ENCODE results near the gene P2RX3.
"Not testable (repeated sequence)": the region's sequence is repeated elsewhere in the genome, so short reads cannot be mapped to it uniquely, and the experiment has no call there.

P2RX3 gene

DNA sequence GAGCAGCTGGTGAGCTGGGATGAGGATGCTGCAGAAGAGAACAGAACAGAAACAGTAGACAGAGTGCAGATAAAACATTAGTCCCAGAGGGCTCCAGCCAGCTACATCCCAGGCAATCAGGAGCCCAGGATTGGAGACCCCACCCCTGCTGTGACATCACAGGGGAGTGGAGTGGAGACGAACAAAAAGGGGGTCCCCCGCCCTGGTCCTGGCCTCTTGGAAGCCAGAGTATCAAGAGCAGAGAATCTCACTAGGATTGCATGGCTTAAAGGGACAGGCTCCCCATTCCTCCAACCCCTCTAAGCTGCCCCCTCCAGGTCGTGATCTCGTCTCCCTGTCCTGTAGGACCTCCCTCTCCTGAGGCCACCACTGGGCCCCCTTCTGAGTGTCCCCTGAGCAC, at the start of gene P2RX3:
TSS of gene P2RX3 (plus strand) at position 211 of the 400 bp plus-strand sequence. CDS start 199 bp downstream, outside the sequence.
- DNase-seq: no peak

DNA sequence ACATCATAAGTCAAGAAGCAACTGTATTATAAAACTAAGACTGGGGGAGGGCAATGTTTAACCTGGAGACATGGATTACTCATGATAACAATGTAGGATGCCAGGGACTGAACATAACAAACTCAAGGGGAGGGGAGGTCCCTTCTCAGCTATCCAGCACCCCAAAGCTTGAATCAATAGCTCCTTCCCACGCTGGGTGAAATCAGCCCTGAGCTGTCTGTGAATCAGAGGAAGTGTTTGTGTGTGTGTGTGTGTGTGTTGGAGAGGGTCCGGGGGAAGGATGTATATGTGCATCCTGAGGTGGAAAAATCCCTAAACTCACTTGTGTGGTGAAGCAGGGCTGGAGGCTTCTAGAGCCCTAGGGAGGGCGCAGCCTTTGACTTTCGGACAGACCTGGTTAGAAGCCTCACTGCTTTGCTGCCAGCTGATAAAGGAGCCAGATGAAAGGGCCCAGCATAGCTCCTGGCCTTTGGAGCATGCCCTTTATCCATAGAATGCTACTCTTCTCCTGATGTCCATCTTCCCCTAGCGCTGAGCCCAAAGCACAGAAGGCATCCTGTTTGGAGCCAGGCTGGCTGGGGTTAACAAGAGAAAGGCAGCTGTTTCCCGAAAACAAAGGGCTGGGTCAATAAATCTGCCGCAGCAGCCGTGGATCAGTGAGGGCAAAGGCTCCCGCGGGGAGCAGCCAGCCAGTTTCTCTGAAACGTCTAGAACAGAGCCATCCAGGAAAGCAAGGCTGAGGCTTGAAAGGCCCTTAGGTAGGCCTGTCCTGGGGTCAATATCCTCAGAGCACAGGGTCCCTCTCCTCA, 49.2 kb upstream of the P2RX3 start:
- no peak for DNase-seq

DNA sequence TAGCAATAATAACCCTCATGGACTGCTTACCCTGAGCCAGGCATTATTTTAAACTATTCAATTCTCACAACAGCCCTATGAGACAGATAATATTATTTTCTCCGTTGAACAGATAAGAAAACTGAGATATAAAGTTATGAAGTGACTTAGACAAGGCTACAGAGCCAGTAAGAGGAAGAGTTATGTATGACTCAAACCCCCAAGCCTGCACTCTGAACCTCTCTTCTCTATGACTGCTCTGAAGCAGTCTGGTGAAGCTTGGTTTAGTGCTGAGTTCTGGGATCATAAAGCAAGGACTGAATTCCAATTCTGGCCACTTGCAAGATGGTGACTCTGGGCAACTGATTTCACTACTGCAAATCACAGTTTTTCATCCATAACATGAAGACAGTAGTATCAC, 47.9 kb upstream of the P2RX3 start:
- DNase-seq: no peak

DNA sequence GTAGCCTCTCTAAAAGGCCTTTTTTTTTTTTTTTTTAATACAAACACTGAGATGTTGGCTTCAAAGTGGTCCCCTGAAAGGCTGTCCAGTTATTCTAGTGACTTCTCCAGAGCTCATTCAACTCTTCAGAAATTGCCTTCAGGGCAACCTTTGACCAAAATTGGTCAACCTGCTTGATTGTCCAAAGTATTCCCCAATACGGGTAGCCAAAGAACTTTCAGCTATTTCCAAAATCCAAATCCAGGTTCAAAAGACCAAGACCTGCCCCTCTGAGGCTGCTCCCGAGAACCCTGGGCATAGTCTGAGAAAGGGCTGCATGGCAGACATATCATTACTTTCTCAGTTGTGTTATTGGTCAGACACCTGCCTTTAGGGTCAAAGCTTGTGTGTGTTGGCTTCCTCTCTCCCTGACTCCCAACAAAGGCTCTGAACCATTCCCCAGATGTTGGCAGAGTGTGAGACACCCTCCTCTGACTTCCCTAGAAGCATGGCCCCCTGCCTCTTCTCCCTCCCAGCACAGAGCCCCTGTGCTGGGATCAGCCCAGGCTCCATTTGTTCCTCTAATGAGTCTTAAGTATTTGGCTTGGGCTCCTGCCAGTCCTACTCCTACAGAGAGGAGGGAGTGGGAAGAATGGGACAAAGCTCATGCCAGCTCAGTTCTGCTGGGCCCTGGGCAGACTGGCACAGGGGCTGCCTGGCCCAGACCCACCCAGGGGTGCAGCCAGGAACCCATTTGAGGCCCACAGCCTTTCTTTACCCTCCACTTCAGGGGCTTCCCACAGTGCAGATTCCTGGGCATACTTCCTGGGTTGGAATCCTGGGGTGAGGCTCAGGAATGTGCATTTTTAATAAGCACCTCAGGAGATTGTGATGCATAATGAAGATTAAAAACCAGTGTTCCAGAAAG, 43.7 kb upstream of the P2RX3 start:
- no peak for DNase-seq

DNA sequence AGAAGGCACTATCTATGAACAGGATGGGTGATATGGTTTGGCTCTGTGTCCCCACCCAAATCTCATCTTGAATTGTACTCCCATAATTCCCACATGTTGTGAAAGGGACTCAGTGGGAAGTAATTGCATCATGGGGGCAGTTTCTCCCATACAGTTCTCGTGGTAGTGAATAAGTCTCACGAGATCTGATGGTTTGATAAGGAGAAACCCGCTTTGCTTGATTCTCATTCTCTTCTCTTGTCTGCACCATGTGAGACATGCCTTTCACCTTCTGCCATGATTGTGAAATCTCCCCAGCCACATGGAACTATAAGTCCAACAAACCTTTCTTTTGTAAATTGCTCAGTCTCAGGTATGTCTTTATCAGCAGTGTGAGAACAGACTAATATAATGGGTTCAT, 41.9 kb upstream of the P2RX3 start:
- not testable (repeated sequence) for DNase-seq

DNA sequence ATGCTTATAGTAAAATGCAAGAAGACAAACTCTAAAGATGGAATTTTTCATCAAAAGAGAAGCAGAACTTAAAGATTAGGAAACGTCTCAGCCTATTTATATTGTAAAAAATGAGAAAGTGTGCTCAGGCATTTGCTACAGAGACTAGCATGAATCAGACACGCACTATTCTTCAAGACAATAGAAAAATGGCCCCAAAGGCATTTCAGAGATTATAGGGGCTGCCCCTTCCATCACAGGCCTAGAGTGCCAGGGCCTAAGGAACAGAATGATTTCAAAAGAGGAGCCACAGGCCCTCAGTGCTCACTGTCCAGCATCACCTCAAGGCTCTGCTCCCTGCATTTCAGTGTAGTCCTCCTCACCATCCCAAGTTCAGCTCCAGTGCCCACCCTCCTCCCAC, 40.9 kb upstream of the P2RX3 start:
- no peak for DNase-seq

DNA sequence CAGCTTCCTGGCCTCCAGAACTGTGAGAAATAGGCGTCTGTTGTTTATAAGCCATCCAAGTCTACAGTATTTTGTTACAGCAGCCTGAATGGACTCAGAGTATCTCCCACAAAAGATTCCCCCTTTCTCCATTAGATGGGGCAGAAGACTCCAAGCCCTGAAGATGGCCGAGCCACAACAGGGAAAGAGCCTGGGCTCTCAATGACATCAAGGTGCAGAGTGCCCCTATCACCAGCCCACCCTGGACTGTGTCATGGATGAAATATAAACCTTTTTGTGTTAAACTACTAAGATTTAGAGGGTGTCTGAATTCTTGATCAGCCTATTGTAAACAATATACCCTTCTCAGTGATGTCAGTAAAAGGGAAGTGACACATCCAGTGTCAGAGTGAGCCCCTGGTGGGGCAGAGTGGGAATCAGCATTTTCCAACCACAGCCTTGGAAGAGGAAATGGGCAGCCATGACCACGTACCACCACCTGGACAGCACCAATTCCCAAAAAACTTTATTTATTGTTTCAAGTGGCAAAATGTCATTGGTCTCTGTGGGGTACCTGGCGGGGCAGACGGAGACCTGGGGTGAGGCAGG, 38.9 kb upstream of the P2RX3 start:
- no peak for DNase-seq

DNA sequence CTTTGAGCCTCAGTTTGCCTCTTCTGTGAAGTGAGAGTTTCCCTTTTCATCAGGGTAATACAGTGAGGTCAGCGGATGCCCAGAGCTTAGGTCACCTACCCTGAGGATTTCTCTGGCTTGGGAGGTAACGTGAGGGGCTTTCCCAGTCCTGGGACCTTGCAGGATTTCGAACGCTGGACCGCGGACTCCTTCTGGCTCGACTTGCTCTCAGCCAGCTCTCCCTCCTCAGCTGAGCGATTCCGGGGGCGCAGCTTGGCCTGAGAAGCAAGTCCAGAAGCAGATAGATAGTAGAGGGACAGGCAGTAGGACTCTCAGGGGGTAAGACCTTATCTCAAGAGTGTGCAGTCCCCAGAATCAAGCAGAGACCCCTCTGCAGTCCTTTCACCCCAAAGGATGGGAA, 37.4 kb upstream of the P2RX3 start:
- DNase-seq: no peak

DNA sequence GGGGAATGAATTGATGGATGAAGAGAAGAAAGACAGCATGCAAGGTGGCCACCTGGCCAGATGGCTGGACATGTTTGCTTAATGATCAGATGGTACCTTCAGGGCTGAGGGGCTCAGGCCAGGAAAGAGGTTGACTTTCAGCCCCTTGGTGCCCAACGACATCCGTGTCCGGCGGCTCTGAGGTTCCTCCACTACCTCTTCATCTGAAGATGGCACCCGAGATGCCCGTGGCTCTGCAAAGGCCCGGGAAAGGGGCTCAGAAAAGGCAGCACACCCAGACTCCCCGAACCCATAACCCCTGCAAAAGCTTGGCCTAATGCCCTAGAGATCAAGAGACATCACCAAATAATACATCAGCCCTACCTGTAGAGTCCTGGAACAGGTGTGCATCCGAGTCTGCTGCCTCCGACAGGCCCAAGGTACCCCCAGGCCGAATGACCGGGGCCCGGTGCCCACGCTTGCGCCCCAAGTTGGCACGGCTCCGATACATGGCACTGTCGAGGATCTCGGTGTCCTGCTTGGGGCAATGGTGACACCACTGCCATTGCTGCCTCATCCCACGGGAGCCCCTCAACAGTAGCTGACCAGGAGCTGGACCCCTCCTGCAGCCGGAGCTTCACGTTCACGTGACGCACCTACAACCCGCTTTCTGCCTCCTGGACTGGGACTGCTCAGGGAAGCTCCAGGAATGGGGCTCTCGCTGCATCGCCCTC, 36.3 kb upstream of the P2RX3 start:
- no peak for DNase-seq

DNA sequence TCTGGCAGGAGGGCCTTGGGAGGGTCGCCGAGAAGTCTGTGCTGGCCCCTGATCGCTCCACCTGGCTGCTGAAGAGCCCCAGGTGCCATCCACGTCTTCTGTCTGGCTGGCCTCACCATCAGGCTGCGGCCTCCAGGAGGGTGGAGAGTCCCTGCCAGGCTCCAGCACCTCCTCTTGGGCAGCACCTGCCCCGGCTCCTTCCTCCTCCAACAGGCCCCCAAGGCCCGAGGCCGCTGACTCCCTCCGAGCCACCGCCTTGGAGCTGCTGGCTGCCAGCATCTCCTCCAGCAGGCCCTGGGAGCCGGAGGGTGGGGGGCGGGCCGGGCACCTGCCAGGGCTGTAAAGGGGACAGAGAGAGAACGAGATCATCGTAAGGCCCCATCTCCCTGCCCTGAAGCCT, 35.7 kb upstream of the P2RX3 start:
- DNase-seq: no peak

DNA sequence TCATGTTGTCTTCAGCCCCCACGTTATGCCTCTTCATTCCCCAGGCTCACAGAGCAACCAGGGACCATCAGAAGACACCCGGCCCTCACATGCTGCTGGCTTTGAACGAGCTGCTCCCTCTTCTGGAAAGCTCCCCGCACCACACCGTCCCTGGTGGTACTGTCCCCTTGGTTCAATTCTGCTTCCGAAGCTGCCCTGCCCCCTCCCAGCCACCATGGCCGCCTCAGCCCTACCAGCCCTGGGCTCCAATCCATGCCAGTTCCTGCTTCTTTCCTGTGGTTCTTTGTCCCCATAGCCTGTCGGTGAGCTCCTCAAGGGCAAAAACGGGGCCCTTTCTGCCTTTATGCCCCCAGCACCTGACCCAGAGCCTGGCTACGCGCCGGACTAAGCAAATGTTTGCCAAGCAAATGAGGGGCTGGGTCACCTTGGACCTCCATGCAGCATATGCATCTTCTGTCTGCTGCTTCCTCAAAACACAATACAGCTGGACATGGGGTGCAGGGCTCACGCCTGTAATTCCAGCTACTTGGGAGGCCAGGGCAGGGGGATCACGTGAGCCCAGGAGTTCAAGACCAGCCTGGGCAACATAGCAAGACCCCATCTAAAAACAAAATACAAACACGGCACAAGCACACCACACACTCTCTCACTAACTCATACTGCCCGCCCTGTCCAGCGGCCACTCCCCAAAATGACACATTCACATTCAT, 34.7 kb upstream of the P2RX3 start:
- no peak for DNase-seq

DNA sequence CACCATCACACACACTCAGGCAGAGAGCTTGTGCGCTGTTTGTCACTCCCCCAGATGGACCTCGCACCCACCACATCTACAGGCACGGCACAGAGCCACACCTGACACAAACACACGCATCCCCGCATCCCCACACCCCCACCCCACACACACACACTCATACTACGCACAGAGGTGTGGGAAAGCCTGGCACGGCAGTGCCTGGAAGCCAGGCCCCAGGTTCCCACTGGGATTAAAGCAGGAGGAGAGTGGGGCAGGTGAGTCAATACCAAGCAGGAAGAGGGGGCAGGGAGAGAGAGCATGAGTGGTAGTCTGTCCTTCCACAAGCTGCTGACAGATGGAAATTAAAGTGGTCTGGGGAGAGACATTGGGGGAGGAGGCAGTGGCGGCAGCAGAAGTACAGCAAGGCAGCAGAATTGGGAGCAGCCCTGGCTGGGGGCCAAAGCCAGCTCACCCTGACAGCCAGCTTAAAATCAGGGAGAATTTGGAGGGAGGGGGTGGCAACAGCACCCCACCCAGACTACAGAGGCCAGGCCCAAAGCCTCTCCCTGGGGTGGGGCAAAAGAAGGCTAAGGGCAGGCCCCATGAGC, 34.1 kb upstream of the P2RX3 start:
- no peak for DNase-seq

DNA sequence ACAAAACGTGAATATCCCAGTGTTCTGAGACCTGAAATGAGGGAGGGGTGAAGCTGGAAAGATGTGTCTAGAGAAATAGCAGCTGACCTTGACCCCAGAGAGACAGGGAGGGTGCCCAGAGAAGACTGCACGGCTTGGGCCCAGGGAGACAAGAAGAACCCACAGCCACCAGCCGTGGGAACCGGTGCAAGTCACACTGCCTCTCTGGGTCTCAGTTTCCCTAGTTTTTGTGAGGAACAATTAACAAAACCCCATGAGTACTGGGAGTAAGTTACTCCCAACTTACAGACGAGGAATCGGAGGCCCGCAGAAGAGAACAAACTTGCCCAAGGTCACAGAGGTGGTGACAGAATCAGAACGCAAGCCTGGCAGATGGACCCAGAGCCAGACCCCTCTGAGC, 32.6 kb upstream of the P2RX3 start:
- DNase-seq: no peak

DNA sequence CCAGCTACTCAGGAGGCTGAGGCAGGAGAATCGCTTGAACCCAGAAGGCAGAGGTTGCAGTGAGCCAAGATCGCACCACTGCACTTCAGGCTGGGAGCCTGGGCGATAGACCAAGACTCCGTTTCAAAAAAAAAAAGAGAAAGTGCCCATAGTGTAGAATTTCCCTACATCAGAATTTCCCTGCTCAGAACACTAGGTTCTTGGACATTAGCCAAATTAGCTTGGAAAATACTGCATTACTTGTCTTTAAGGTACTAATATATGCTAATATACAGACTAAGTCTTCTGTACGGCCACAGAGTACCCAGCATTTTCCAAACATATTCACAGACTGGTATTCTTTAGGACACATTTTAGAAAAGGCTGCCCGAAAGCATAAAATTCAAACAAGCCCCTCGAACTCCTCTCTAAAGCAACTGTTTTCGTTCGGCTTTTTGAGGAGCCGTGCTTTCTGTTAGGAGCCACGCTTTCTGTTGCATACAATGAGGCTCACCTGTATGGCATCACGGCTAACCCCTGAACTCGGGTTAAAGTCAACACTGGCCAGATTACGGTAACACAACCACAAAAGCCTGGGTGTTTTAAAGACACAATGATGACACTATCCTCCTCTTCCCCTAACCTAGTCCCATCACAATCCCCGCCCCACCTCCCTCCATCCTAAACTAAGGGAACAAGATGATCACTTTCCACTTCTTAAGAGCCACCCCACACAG, 31.8 kb upstream of the P2RX3 start:
- no peak for DNase-seq

DNA sequence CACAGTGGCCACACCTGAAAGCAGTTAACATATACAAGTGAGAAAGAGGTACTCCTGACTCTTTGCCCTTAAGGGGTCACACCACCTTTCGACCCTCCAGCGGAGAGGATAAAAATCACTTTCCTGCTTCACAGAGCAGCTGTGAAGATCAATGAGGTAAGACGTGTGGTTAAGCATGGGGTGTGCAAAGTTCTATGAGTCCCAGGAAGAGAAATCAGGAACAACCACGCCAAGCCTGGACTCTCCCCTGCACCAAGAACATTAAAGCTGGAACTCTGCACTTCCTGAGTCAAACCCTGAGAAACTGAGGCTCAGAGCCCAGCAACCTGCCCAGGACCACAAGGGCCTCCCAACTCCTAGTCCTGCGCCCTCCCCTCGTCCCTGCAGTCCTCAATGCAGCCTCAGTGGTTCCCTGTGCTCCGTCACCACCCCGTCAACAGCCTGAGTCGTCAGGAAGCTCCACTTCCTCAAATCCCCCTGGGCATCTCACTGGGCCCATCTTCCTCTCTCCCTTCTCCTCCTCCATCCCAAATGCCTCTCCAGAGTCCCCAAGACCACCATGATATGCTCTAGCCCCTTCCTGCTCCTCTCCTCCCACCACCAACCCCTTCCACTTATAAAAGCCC, 31.1 kb upstream of the P2RX3 start:
- no peak for DNase-seq

DNA sequence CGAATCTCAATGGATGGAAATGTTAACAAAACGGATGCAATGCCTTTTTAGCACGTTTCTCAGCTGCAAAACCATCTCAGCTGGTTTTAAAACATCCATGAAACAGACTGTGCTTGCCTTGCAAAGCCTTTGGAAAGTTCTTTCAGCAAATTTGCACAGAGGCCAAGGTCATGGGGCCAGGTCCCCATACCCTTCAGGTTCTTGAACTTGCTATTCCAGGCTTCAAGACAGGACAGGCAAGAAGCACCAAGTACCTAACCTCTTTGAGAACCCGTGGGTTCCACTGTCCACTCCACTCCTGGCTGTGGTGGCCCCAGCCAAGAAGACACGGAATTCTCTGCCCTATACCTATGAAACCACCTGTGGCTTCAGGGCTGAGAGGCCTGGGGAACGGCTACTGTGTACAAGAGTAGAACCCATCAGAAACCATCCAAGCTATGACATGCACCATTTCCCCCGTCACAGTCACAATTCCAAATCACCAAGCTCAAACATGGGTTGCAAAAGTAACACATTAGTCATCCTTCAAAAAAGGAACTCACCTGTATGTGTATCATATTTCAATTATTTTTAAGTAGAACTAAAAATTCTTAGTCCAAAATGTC, 30.4 kb upstream of the P2RX3 start:
- no peak for DNase-seq

DNA sequence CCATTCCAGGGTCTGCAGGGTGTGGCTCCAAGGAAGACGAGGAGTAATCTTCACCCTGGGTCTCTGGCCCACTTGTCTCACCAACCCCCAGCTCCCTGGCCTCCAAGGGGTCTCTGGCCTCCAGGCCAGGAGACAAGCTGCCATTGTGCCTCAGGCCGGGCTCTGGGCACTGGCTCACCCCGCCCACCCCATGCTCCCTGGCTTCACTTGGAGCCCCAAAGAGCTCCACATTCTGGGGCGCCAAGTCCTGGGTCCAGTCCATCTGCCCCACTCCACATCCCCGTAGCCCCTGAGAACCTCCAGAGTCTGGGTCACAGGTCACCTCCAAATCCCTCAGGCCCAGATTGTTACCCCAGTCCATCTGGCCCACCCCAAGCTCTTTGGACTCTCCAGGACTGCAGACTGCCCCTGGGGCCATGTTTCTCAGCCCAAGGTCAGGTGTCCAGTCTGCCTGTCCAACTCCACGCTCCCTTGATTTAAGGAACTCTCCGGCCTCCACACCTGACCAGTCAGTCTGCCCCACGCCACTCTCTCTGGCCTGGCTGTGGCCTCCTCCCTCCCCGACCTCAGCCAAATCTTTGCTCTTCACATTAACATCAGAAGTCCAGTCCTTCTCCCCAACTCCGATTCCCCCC, 29.6 kb upstream of the P2RX3 start:
- no peak for DNase-seq

DNA sequence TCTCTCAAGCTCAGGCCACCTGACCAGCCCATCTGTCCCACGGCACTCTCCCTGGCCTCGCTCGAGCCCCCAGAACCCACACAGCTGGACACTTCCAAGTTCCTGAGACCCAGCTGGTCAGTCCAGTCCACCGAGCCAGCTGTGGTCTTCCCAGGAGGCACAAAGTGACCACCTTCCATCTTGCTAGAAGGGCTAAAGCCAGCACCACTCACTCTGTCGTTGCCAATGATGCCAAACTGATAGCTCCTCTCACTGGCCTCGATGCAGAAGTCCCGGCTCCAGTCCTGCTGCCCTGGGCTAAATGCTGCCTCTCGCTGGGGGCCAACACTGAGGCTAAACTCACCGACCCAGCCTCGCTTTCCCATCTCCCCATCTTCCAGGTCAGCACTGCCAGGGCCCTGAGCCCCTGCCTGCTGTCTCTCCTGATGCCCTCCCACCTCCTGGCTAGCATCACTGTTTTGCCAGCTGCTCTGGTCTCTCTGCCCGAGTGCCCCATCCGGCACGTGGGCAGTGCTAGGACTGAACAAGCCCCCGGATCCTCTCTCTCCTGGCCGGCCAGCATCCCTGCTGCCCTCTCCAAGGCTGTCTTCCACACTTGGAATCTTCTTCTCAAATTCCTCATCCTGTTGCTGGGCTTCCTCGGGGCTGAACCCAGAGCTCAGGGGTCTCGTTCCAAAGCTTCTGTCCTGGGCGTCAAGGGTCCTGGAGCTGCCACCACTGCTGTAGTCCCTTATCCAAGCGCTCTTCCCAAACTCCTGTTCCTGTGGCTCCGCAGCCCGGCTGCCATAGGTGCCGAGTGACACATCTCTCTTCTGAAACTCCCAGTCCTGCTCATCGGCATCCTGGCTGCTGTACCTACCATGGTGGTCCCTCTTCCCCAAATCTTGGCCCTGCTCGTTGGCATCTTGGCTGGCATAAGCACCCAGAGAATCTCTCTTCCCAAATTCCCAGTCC, 28.8 kb upstream of the P2RX3 start:
- DNase-seq: no peak

DNA sequence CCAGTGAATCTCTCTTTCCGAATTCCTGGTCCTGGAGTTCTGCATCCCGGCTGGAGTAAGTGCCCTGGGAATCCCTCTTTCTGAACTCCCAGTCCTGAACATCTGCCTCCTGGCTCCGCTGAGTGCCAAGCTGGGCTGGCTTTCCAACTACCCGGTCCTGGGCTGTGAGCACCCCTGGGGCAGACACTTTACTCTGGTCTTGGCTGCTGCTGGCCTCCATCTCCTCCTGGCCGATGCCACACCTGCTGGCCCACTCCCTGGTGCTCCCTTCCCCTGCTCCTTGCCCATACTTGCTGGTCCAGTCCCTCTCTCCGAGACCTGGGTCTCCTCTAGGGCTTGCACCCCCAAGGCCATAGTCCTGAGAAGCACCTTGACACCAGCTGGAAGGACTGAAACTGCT, 28.1 kb upstream of the P2RX3 start:
- DNase-seq: no peak

All from activated effector memory CD4-positive, alpha-beta T cell treated with Interleukin-2 at 50 U/mL for 16 hours (primary cell).